HG02870 (cell line): ENCODE data around the gene ADAM11.
"Not testable (repeated sequence)": the region's sequence is repeated elsewhere in the genome, so short reads cannot be mapped to it uniquely, and the experiment has no call there.

ENCODE experiments used
- ATAC-seq: cut with Tn5 transposase; IDR thresholded peaks from one replicate; pipeline ENCODE4 v1.9.1; 2021; ENCODE audit warnings: mild to moderate bottlenecking, moderate library complexity; ENCODE audit not compliant: unreplicated experiment

Gene ADAM11

GRCh38 chr17:44794851-44795413, 36.1 kb downstream of the ADAM11 start:
- ATAC-seq: no peak

- ATAC-seq: no peak
These were observed 36.6 kb downstream of the ADAM11 start for GRCh38 chr17:44795421-44795820.

GRCh38 chr17:44795928-44796327, 37.1 kb downstream of the ADAM11 start:
- ATAC-seq: no peak

GRCh38 chr17:44796731-44797130, 37.9 kb downstream of the ADAM11 start:
- ATAC-seq: no peak

- ATAC-seq: no peak
These were observed 39.0 kb downstream of the ADAM11 start for GRCh38 chr17:44797802-44798201.

GRCh38 chr17:44798356-44798755, 39.6 kb downstream of the ADAM11 start:
- ATAC-seq: no peak

GRCh38 chr17:44801880-44802279, 43.1 kb downstream of the ADAM11 start:
- ATAC-seq: no peak

GRCh38 chr17:44804302-44805089, 45.7 kb downstream of the ADAM11 start:
- no peak for ATAC-seq

GRCh38 chr17:44807093-44807816, 48.5 kb downstream of the ADAM11 start:
- no peak for ATAC-seq

- ATAC-seq: no peak
These were observed 49.0 kb downstream of the ADAM11 start for GRCh38 chr17:44807817-44808155.

GRCh38 chr17:44808156-44808555, 49.4 kb downstream of the ADAM11 start:
- ATAC-seq: no peak

- ATAC-seq: not testable (repeated sequence)
These were observed 50.0 kb downstream of the ADAM11 start for GRCh38 chr17:44808656-44809388.

GRCh38 chr17:44812263-44812662, 53.5 kb downstream of the ADAM11 start:
- no peak for ATAC-seq

- ATAC-seq: not testable (repeated sequence)
These were observed 59.7 kb downstream of the ADAM11 start for GRCh38 chr17:44818508-44818907.

- ATAC-seq: no peak
These were observed 61.9 kb downstream of the ADAM11 start for GRCh38 chr17:44820631-44821212.

GRCh38 chr17:44825236-44825635, 66.4 kb downstream of the ADAM11 start:
- not testable (repeated sequence) for ATAC-seq

- no peak for ATAC-seq
These were observed 67.5 kb downstream of the ADAM11 start for GRCh38 chr17:44826123-44826790.

GRCh38 chr17:44827863-44828262, 69.1 kb downstream of the ADAM11 start:
- no peak for ATAC-seq

GRCh38 chr17:44828919-44829522, 70.2 kb downstream of the ADAM11 start:
- ATAC-seq: no peak
